Measurements from ENCODE around the gene RAB17. TPM values are rescaled to one million over a fixed set of nuclear protein-coding genes. Genes with fewer than 3 reads are reported as not detected.

Gene RAB17
- polyA plus RNA-seq, 1 experiment: 0.10 TPM

DNA sequence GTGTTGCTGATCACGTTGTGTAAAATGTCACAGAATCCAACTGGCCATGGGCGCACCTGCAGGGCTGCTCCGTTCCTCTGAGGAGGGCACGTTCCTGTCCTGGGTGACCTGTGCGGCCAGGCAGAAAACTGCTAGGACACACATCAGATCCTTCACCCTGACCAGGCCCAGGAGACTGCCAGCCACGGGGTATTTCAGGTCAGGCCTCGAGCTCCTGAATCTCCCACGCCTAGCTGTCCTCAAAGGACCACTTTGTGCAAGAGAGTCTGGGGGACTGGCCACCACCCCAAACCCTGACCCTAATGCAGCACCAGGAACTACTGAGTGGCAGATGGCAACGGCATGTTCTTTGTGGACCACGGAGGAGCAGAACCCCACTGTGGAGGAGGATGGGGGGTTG lies 13.1 kb downstream of the RAB17 start:
- ChIA-PET CTCF (interaction anchor here (1.3 kb wide), 1 partner anchor 65 kb away, joined by 4 read pairs; no protein-coding TSS in a partner anchor), POLR2A (no interaction called here)
- Histone ChIP-seq H3K9me3 (ENCODE audit: control insufficient read depth, insufficient read depth, low read length) (peaks cover 3% of the 10 kb centered on the region; the same call in 1 of the 2 replicates), H3K27ac (ENCODE audit: low read depth, low read length) (no peak overlapping the region), H3K27me3 (ENCODE audit: control insufficient read depth, insufficient read depth, low read length) (peaks cover 9% of the 10 kb centered on the region), H3K4me3 (ENCODE audit: low read depth, low read length) (no peak overlapping the region)
- TF ChIP-seq, protein P1, sequence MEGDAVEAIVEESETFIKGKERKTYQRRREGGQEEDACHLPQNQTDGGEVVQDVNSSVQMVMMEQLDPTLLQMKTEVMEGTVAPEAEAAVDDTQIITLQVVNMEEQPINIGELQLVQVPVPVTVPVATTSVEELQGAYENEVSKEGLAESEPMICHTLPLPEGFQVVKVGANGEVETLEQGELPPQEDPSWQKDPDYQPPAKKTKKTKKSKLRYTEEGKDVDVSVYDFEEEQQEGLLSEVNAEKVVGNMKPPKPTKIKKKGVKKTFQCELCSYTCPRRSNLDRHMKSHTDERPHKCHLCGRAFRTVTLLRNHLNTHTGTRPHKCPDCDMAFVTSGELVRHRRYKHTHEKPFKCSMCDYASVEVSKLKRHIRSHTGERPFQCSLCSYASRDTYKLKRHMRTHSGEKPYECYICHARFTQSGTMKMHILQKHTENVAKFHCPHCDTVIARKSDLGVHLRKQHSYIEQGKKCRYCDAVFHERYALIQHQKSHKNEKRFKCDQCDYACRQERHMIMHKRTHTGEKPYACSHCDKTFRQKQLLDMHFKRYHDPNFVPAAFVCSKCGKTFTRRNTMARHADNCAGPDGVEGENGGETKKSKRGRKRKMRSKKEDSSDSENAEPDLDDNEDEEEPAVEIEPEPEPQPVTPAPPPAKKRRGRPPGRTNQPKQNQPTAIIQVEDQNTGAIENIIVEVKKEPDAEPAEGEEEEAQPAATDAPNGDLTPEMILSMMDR (IDR thresholded peaks at IDR 0.05; ENCODE audit: low read depth, low read length): no peak
- DNase-seq (ENCODE audit: low read depth, low spot score): no peak

DNA sequence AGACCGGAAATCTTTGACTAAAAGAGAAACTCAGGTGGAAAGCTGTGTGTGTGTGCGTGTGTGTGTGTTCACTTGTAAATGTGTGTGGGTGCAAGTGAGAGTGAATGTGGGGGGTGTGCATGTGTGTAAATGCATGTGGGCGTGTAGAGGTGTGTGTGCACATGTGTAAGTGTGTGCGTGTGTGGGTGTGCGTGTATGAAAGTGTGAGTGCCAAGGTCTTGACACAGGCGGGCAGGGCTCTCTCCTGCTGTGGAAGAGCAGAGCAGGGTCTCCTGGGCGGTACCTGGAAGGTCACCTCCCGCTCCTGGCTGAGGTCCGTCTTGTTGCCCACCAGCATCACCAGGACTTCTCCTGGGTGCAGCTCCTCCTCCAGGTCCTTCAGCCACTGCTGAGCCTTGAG lies 13.6 kb downstream of the RAB17 start:
- CTCF ChIA-PET: interaction anchor here (1.3 kb wide), 2 partner anchors 64 to 198 kb away, joined by 3 to 4 read pairs; no protein-coding TSS in a partner anchor
- Histone ChIP-seq H3K4me3 (ENCODE audit: low read depth, low read length) (no peak overlapping the region), H3K9me3 (ENCODE audit: control insufficient read depth, insufficient read depth, low read length) (peaks cover 3% of the 10 kb centered on the region; the same call in 1 of the 2 replicates), H3K27ac (ENCODE audit: low read depth, low read length) (no peak overlapping the region), H3K27me3 (ENCODE audit: control insufficient read depth, insufficient read depth, low read length) (peaks cover 9% of the 10 kb centered on the region)
- no peak for DNase-seq (ENCODE audit: low read depth, low spot score)
- POLR2A ChIA-PET: no interaction called here
- TF ChIP-seq, protein P1 (IDR thresholded peaks at IDR 0.05; ENCODE audit: low read depth, low read length): no peak

DNA sequence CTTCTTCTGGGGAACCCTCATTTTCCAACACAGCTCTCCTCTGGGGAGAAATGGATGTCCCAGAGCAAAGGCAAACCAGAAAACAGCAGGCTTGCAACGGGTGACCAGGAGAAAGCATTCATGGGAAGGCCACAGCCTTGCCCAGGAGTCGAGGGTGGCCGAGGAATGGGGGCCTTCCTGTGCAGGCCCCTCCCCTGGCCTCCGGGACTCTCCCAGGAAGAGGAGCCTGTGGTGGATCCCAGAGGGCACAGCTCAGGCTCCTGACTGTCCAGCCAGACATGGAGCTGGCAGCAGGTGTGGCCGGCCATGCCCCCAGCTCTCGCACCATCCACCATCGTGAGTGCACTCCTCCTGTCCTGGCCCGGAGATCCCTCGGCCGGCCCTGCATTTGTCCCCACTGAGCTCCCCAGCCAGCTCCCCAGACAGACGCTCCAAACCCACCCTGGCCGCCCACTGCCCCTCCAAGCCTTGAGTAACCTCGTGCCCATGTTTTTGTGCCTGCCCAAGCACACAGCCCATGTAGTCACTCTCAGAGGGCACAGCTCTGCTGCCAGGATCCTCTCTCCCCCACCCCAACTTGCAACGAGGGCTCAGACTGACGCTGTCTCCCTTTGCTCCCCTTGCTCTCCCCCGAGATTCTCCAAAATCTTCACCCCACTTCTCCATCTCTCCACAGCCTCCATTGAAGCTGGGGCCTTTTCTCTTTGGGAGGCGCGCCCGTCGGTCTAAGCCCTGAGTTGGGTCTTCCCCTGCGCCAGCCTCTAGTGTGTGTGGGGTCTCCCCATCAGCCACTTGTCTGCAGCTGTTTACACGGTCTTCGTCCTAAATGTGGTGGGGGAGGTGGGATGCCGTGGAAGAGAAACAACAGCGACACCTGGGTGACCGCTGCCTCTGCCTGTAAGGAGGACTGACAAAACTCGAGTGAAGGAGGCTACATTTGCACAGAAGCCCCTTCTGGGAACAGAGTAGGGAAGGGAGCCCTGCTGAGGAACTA lies 14.4 kb downstream of the RAB17 start:
- POLR2A ChIA-PET: no interaction called here

DNA sequence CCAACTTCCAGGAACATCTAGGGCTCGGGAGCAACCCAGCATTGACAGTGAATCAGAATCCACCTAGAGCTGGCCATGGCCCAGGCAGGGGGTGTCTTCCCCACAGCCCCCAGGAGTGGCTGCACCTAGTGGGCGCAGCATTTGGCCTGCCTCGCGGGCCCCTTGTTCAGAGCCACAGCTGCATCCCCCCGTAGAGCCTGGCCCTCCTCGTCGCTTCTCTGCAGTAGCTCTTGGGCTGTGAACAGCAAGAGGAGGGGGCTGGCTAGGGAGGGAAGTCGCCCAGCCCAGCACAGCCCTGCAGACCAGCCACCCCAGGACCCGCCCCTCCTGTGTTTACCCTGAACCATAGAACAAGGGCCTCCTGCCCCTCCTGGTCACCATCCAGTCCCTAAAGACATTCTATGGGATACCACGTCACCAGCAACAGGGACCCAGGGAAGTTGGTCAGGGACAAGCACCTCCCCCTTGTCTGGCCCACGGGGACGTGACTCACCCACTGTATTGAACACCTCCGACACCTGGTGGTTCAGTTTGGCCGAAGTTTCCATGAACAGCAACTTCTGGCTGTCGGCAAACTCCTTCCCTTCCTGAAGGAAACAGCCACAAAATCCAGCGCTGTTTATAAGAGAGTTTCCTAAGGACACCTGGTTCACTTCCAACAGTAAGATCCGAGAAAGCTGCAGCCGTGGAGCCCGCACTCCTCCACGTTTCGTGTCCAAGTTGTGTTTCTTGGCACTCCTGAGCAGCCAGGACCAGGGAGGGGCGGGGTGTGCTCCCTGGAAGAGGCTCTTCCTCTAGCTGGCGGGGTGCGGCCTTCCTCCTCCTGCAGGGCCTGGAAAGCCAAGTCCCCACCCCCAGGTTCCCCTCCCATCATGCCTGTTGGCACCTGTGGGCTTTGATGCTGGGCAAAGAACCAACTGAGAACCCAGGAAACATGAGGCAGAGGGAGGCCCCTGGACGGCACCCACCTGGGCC lies 15.4 kb downstream of the RAB17 start:
- H3K27ac ChIP-seq (ENCODE audit: low read depth, low read length): no peak overlapping the region
- POLR2A ChIA-PET: no interaction called here
- no peak overlapping the region for H3K4me3 ChIP-seq (ENCODE audit: low read depth, low read length)
- DNase-seq (ENCODE audit: low read depth, low spot score): no peak
- peaks cover 3% of the 10 kb centered on the region; the same call in 1 of the 2 replicates for H3K9me3 ChIP-seq (ENCODE audit: control insufficient read depth, insufficient read depth, low read length)
- TF ChIP-seq, protein P1 (IDR thresholded peaks at IDR 0.05; ENCODE audit: low read depth, low read length): no peak
- peaks cover 9% of the 10 kb centered on the region for H3K27me3 ChIP-seq (ENCODE audit: control insufficient read depth, insufficient read depth, low read length)
- CTCF ChIA-PET: interaction anchor here (1.3 to 5.2 kb wide), 2 partner anchors 63 to 199 kb away, joined by 3 to 209 read pairs; no protein-coding TSS in a partner anchor

More for the DNA sequence above, 14.4 kb downstream of the RAB17 start:
- DNase-seq (ENCODE audit: low read depth, low spot score): no peak
- peaks cover 3% of the 10 kb centered on the region; the same call in 1 of the 2 replicates for H3K9me3 ChIP-seq (ENCODE audit: control insufficient read depth, insufficient read depth, low read length)
- H3K27me3 ChIP-seq (ENCODE audit: control insufficient read depth, insufficient read depth, low read length): peaks cover 9% of the 10 kb centered on the region
- H3K4me3 ChIP-seq (ENCODE audit: low read depth, low read length): no peak overlapping the region
- H3K27ac ChIP-seq (ENCODE audit: low read depth, low read length): no peak overlapping the region
- CTCF ChIA-PET: interaction anchor here (1.3 kb wide), 2 partner anchors 63 to 199 kb away, joined by 3 to 4 read pairs; no protein-coding TSS in a partner anchor
- TF ChIP-seq, protein P1 (IDR thresholded peaks at IDR 0.05; ENCODE audit: low read depth, low read length): no peak

All from AG04450 (cell line).